HepG2 (cell line): ENCODE results near the gene NSMF. TPM values are rescaled to one million over a fixed set of nuclear protein-coding genes. Genes with fewer than 3 reads are reported as not detected.

Experiments used
- ATAC-seq: fragments of 200-7000 bp; cut with Tn5 transposase; 3 replicates; pipeline ENCODE4 v1.9.1; 2020; ENCODE audit warnings: mild to moderate bottlenecking, moderate library complexity
- BruUV-seq: library from RNA; stranded (reverse); fragments of 400-500 nt; replicated peaks from 2 replicates; lab custom pipeline; 2021; lab: Mats Ljungman, UMichigan
- CTCF ChIA-PET: fragments of 300-600 bp; formaldehyde crosslinking; extraction: SDS; loops from one replicate; lab custom pipeline; 2021; ENCODE audit warnings: low total read pairs, inconsistent platforms, low intra/inter-chr PET ratio; lab: Yijun Ruan, JAX
- POLR2A ChIA-PET: fragments of 350-600 bp; sonication (Branson Sonifier 250); formaldehyde crosslinking; loops from one replicate; lab custom pipeline; 2020; ENCODE audit warnings: antibody characterized with exemption, inconsistent platforms; lab: Yijun Ruan, JAX
- DNase-seq: peaks from one replicate; pipeline ENCODE4 v3.0.0-alpha.2; 2015; ENCODE audit warnings: low spot score
- FAIRE-seq: peaks from 3 replicates; lab custom pipeline; 2011; peaks lifted over from hg19 to GRCh38; lab: Jason Lieb, UNC
- H2AFZ ChIP-seq: one replicate; pipeline ENCODE4 v1.6.1; 2011; ENCODE audit warnings: low read length, inconsistent platforms
- H3K27ac ChIP-seq: fragments of 300-600 bp; 3 replicates; pipeline ENCODE4 v1.8.0; 2011; ENCODE audit warnings: mixed run types, mild to moderate bottlenecking, mixed read lengths, low read length, inconsistent platforms; ENCODE audit not compliant: insufficient read depth; ENCODE audit errors: extremely low read length
- H3K27me3 ChIP-seq, 2 experiments: fragments of 200-600 bp in 1 of 2; 2 replicates in 1 of 2; 3 replicates in 1 of 2; pipeline versions ENCODE4 v1.6.0 to v1.8.0; 2011; ENCODE audit warnings: low read length in 2 of 2, mild to moderate bottlenecking in 2 of 2, moderate library complexity in 2 of 2, inconsistent platforms in 1 of 2; ENCODE audit not compliant: insufficient read depth in 2 of 2, control insufficient read depth in 1 of 2
- H3K36me3 ChIP-seq, 2 experiments: fragments of 200-600 bp in 1 of 2; replicated peaks in 1 of 2; 2 replicates in 1 of 2; 3 replicates in 1 of 2; pipeline versions ENCODE4 v1.5.1 to v1.8.0; 2011; ENCODE audit warnings: low read length in 2 of 2, inconsistent platforms in 1 of 2; ENCODE audit not compliant: insufficient read depth in 2 of 2, control insufficient read depth in 1 of 2
- H3K4me1 ChIP-seq: 2 replicates; pipeline ENCODE4 v1.5.1; 2012; ENCODE audit warnings: low read length, inconsistent platforms; ENCODE audit not compliant: insufficient read depth
- H3K4me2 ChIP-seq: 2 replicates; pipeline ENCODE4 v1.6.0; 2011; ENCODE audit warnings: low read depth, low read length, inconsistent platforms
- H3K4me3 ChIP-seq, 3 experiments: fragments of 200-600 bp in 1 of 3; sonication (generic), shearing (Covaris generic) in 1 of 3; replicated peaks in 1 of 3; 2 replicates each; pipeline ENCODE4 v1.5.1; 2011 to 2016; ENCODE audit warnings: low read length in 3 of 3, inconsistent platforms in 2 of 3, low read depth in 2 of 3, mild to moderate bottlenecking in 2 of 3, control low read depth in 1 of 3, mixed read lengths in 1 of 3; ENCODE audit not compliant: insufficient read depth in 1 of 3
- H3K79me2 ChIP-seq: one replicate; pipeline ENCODE4 v1.6.1; 2011; ENCODE audit warnings: low read length, inconsistent platforms; ENCODE audit not compliant: insufficient read depth
- H3K9ac ChIP-seq: 2 replicates; pipeline ENCODE4 v1.6.0; 2011; ENCODE audit warnings: mild to moderate bottlenecking, low read depth, low read length, inconsistent platforms; ENCODE audit not compliant: insufficient read depth
- H3K9me3 ChIP-seq: 2 replicates; pipeline ENCODE4 v1.5.1; 2012; ENCODE audit warnings: mild to moderate bottlenecking, low read length
- H4K20me1 ChIP-seq: 2 replicates; pipeline ENCODE4 v1.6.0; 2011; ENCODE audit warnings: inconsistent platforms, mild to moderate bottlenecking, low read length, moderate library complexity; ENCODE audit not compliant: insufficient read depth
- GATA4 ChIP-seq: sonication (generic); IDR thresholded peaks from 2 replicates; pipeline ENCODE4 v1.6.1; 2016; ENCODE audit warnings: antibody characterized with exemption, low read depth, borderline replicate concordance
- LCORL ChIP-seq, 2 experiments: fragments of 450-650 bp in 1 of 2; sonication (generic) in 1 of 2; formaldehyde crosslinking in 1 of 2; IDR thresholded peaks; 2 replicates each; pipeline versions ENCODE4 v1.5.0 to v1.6.1; 2017 to 2020; ENCODE audit warnings: antibody characterized with exemption in 1 of 2, missing genetic modification reagents in 1 of 2
- MED13 ChIP-seq: sonication (generic); formaldehyde crosslinking; IDR thresholded peaks from 2 replicates; pipeline ENCODE4 v1.5.0; 2020; ENCODE audit warnings: missing genetic modification reagents
- MIER2 ChIP-seq: IDR thresholded peaks from 2 replicates; pipeline ENCODE4 v1.6.1; 2016; ENCODE audit warnings: missing biosample characterization, missing genetic modification reagents
- ZHX2 ChIP-seq, 2 experiments: sonication (generic) in 1 of 2; formaldehyde crosslinking in 1 of 2; IDR thresholded peaks; 2 replicates each; pipeline versions ENCODE4 v1.6.1 to v1.9.0; 2014 to 2022; ENCODE audit warnings: antibody characterized with exemption in 1 of 2, borderline replicate concordance in 1 of 2, inconsistent platforms in 1 of 2, low read depth in 1 of 2, missing genetic modification reagents in 1 of 2
- ZNF354B ChIP-seq: sonication (generic); formaldehyde crosslinking; IDR thresholded peaks from 2 replicates; pipeline ENCODE4 v1.8.0; 2022; ENCODE audit warnings: mild to moderate bottlenecking, missing genetic modification reagents
- ZNF547 ChIP-seq: sonication (generic); formaldehyde crosslinking; IDR thresholded peaks from 2 replicates; pipeline ENCODE4 v1.5.1; 2020; ENCODE audit warnings: mild to moderate bottlenecking, missing genetic modification reagents
- ZNF576 ChIP-seq: sonication (generic); formaldehyde crosslinking; IDR thresholded peaks from 2 replicates; pipeline ENCODE4 v1.4.0; 2020; ENCODE audit warnings: mild to moderate bottlenecking, missing genetic modification reagents
- ZNF674 ChIP-seq: sonication (generic); formaldehyde crosslinking; IDR thresholded peaks from 2 replicates; pipeline ENCODE4 v1.5.0; 2020; ENCODE audit warnings: low read depth, mild to moderate bottlenecking, missing genetic modification reagents
- ZNF761 ChIP-seq: sonication (generic); formaldehyde crosslinking; conservative IDR thresholded peaks from 2 replicates; pipeline ENCODE4 v1.4.0; 2020; ENCODE audit warnings: mild to moderate bottlenecking, missing genetic modification reagents
- ZNF782 ChIP-seq: sonication (generic); formaldehyde crosslinking; IDR thresholded peaks from 2 replicates; pipeline ENCODE4 v1.4.0; 2020; ENCODE audit warnings: missing genetic modification reagents, mild to moderate bottlenecking, borderline replicate concordance
- WGBS: methylation state at CpG from one replicate; pipeline ENCODE4 v1.1.6; 2017; ENCODE audit warnings: low lambda C conversion rate; 5-methylcytosine and 5-hydroxymethylcytosine counted together
- in situ Hi-C: cut with HindIII; loops from 2 replicates; pipeline ENCODE4 v1.10.0; 2017; ENCODE audit warnings: low pct_unique_long_range_greater_than_20kb; ENCODE audit not compliant: extremely low pct_ligation_motif_present
- intact Hi-C: fragments of 100-400 bp; cut with micrococcal nuclease; formaldehyde crosslinking; loops from one replicate; pipeline ENCODE4 v1.10.0; 2022; ENCODE audit not compliant: unreplicated experiment
- polyA plus RNA-seq, 8 experiments: library from polyadenylated mRNA; depleted of rRNA in 3 of 8; stranded (reverse) in 7 of 8; unstranded in 1 of 8; fragments of >200 nt; fragmentation: Illumina TruSeq in 4 of 8; extraction: Trizol in 4 of 8; gene quantifications; 2 replicates each; pipeline versions ENCODE4 v1.2.1 to v1.2.3, GENCODE V29; 2011 to 2016; ENCODE audit warnings: low read depth in 4 of 8, missing spikeins in 1 of 8, mixed read lengths in 1 of 8; ENCODE audit not compliant: insufficient read depth in 1 of 8
- total RNA-seq, 5 experiments: library from RNA; depleted of rRNA; stranded (reverse); fragments of >200 nt; fragmentation: Illumina TruSeq; extraction: Trizol; gene quantifications; 2 replicates each; pipeline ENCODE4 v1.2.3, GENCODE V29; 2016; ENCODE audit warnings: low read depth in 1 of 5

The NSMF gene
- total and polyA plus RNA-seq, 2 of the 13 experiments (the other 11 are each of a cell fraction or from before 2014, with no cell fraction given): 44.3 to 183 TPM

- no TSS peak for BruUV-seq
- ChIA-PET POLR2A (interaction anchor here (0.6 kb wide), 1 partner anchor 42 kb away, joined by 3 read pairs; no protein-coding TSS in a partner anchor), CTCF (no interaction called here)
- no peaks in the 10 kb centered on the region for H3K36me3 ChIP-seq
- no peak overlapping the region for H3K4me3 ChIP-seq
- no peak overlapping the region for H3K4me2 ChIP-seq
- no peak overlapping the region for H2AFZ ChIP-seq
- H4K20me1 ChIP-seq: no peaks in the 10 kb centered on the region
- in situ Hi-C loops (no loop called here), intact Hi-C loops (no loop called here)
- 70% methylated on average over 21 of the region's 27 CpGs for WGBS
- no peaks in the 10 kb centered on the region for H3K9me3 ChIP-seq
- no peak for FAIRE-seq
- H3K79me2 ChIP-seq: no peaks in the 10 kb centered on the region
- no peak overlapping the region for H3K27ac ChIP-seq
- peaks cover 4 to 12% of the 10 kb centered on the region in 2 experiments; a peak in 2 of 5 replicates for H3K27me3 ChIP-seq
- DNase-seq: no peak
- peaks cover 4% of the 10 kb centered on the region for H3K4me1 ChIP-seq
- no peak for ATAC-seq
- no peak overlapping the region for H3K9ac ChIP-seq
- TF ChIP-seq MIER2 (CRISPR knock-in tag) (no peak), GATA4 (no peak), LCORL (IDR thresholded peaks at IDR 0.05) (no peak), LCORL (CRISPR knock-in tag; IDR thresholded peaks at IDR 0.05) (no peak), ZNF354B (no peak), ZNF576 (no peak), MED13 (CRISPR knock-in tag) (no peak), ZHX2 (IDR thresholded peaks at IDR 0.05; ENCODE audit: low read depth) (no peak), ZHX2 (CRISPR knock-in tag; IDR thresholded peaks at IDR 0.05; ENCODE audit: borderline replicate concordance) (no peak), ZNF547 (no peak), ZNF782 (CRISPR knock-in tag) (no peak), ZNF761 (CRISPR knock-in tag) (no peak), ZNF674 (no peak)
These were observed 37.7 kb upstream of the NSMF start for GRCh38 chr9:137496601-137497375.
